AG09309 (cell line): ENCODE measurements around the gene SCN5A.

Experiments used
- DNase-seq: peaks from one replicate; pipeline ENCODE4 v3.0.0-alpha.2; 2010; ENCODE audit warnings: low read depth
- H3K4me3 ChIP-seq: 2 replicates; pipeline ENCODE4 v1.5.1; 2011; ENCODE audit warnings: mild to moderate bottlenecking, low read depth, low read length, moderate library complexity; ENCODE audit not compliant: control insufficient read depth
- CTCF ChIP-seq: IDR thresholded peaks from 2 replicates; pipeline ENCODE4 v1.5.1; 2011; ENCODE audit warnings: mild to moderate bottlenecking, low read depth, low read length, inconsistent platforms; ENCODE audit not compliant: insufficient read depth, control insufficient read depth; ENCODE audit errors: missing control alignments

SCN5A gene

GRCh38 chr3:38640661-38641452 lies 8.6 kb downstream of the SCN5A start:
- no peak for DNase-seq
- TF ChIP-seq CTCF: no peak
- H3K4me3 ChIP-seq: no peak overlapping the region

GRCh38 chr3:38638354-38638753 lies 11.1 kb downstream of the SCN5A start:
- DNase-seq: no peak
- TF ChIP-seq CTCF: no peak
- H3K4me3 ChIP-seq: no peak overlapping the region

GRCh38 chr3:38637906-38638305 lies 11.6 kb downstream of the SCN5A start:
- no peak overlapping the region for H3K4me3 ChIP-seq
- no peak for DNase-seq
- TF ChIP-seq CTCF: no peak

- TF ChIP-seq CTCF: no peak
- H3K4me3 ChIP-seq: no peak overlapping the region
- DNase-seq: no peak
These were observed 12.6 kb downstream of the SCN5A start for GRCh38 chr3:38636881-38637280.

GRCh38 chr3:38636464-38636863 lies 13.0 kb downstream of the SCN5A start:
- DNase-seq: no peak
- no peak for TF ChIP-seq CTCF
- H3K4me3 ChIP-seq: no peak overlapping the region

- TF ChIP-seq CTCF: no peak
- H3K4me3 ChIP-seq: no peak overlapping the region
- no peak for DNase-seq
These were observed 15.4 kb downstream of the SCN5A start for GRCh38 chr3:38634111-38634510.
